Stimulated activated naive CD4-positive, alpha-beta T cell treated with Interleukin-2 at 50 U/mL for 16 hours (primary cell): Measurements from ENCODE around the gene STRAP.
"Not testable (repeated sequence)": the region's sequence is repeated elsewhere in the genome, so short reads cannot be mapped to it uniquely, and the experiment has no call there.

Source experiments
- DNase-seq: peaks from one replicate; lab custom pipeline; 2025; lab: John Stamatoyannopoulos, UW

STRAP gene

DNA sequence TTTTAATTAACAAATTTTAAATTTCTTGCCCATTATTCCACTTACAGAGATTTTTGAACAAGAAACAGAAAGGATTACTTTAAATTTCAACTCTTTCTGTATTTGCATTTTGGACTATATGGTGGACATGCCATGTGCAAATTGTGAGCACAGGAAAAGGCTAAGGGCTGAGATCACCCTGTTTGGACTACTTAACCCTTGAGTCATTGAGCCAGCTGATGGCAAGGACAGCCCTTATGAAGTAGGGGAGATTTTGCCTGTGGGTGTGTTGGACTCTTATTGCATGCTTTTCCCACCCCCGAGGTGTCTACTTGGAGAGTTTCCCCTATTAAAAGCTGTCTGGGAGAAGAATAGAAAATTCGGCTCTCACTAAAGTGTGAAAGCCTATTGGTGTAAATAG is 46.2 kb downstream of the STRAP start:
- no peak for DNase-seq

DNA sequence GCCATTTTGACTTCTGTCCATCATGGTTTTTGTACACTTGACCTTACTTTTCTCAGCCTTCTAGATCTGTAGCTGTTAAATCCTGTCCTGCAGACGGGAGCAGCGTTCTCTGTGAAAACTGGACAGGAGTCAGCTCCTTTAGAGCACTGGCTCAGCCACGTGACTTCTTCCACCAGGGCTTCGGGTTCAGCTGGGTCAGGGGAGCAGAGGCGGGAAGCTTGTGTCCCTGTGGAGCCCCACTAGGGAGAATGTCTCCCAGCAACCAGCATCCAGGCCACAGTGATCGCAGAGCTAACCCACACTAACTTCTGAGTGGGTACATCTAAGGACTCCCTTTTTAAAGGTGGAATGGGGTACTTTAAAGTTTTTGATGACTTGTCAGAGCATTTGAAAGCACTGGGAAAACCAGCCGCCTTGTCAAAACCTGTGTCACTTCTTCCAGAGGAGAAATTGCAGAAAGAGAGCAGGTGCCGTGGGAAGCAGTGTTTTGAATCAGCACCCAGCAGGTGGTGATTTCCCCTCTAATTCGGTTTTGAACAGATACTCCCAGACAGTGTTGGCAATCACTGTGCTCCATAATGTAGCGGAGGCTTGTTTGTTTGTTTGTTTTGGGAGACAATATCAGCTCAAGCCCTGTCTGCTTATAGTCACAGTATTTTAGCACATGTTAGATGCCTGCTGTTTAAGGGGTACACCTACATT is 46.8 kb downstream of the STRAP start:
- DNase-seq: no peak

DNA sequence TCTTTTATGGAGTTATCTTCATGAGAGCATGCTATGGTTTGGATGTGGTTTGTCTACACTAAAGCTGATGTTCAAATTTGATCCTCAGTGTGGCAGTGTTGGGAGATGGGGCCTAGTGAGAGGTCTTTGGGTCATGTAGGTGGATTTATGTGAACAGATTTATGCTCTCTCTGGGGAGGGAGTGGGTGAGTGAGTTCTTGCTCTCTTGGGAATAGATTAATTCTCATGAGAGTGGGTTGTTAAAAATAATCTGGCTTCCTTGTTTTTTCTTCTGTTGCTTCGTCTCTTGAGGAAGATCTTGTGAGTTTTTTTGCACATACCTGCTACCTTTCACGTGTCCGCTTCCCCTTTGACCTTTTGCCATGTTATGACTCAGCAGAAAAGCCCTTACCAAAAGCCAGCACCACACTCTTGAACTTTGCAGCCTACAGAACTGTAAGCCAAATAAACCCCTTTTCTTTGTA is 49.4 kb downstream of the STRAP start:
- DNase-seq: no peak

DNA sequence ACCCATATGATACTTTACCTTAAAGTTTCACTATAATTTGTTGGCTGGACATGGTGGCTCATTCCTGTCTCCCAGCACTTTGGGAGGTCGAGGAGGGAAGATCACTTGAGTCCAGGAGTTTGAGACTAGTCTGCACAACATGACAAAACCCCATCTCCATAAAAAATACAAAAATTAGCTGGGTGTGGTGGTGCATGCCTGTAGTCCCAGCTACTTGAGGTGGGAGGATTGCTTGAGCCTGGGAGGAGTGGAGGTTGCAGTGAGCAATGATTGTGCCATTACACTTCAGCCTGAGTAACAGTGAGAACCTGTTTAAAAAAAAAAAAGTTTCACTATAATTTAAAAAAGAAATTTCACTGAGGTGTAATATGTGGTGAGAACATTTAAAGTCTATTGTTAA is 50.1 kb downstream of the STRAP start:
- no peak for DNase-seq

DNA sequence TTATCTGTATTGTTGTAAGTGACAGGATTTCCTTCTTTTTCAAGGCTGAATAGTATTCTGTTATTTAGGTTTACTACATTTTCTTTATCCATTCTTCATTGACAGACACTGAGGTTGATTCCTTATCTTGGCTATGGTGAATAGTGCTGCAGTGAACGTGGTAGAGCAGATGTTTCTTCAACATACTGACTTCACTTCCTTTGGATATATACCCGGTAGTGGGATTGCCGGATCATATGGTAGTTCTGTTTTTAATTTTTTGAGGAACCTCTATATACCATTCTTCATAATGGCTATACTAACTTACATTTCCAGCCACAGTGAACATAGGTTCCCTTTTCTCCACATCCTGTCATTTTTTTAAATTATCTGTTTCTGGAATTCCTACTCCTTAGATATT is 50.8 kb downstream of the STRAP start:
- DNase-seq: no peak

DNA sequence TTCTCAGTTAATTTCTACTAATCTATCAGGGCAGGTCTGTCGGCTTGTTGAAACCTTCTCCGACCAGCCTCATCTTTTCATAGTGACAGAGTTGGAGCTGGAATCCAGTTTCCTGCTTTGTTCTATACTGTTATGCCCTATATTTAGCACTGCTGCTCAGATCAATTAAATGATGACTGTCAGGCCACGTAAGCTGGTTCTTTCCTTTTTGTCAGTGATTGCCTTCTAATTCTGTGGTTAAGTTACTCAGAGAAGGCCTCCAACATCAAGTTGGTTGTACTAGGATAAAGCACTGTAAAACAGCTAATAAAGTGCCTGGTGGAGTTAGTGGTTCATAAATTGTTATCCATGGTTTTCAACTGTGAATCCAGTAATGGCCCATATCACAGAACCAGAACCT is 51.6 kb downstream of the STRAP start:
- no peak for DNase-seq

DNA sequence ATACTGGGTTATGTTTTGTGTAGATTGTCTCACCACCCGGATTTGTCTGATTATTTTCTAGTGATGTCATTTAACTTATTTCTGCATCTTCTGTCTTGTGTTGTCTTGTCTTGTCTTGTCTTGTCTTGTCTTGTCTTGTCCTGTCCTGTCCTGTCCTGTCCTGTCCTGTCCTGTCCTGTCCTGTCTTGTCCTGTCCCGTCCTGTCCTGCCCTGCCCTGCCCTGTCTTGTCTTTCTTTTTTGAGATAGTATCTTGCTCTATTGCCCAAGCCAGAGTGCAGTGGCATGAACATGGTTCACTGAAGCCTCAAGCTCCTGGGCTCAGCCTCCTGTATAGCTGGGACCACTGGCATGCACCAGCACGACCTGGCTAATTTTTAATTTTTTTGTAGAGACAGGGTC is 54.6 kb downstream of the STRAP start:
- DNase-seq: no peak

DNA sequence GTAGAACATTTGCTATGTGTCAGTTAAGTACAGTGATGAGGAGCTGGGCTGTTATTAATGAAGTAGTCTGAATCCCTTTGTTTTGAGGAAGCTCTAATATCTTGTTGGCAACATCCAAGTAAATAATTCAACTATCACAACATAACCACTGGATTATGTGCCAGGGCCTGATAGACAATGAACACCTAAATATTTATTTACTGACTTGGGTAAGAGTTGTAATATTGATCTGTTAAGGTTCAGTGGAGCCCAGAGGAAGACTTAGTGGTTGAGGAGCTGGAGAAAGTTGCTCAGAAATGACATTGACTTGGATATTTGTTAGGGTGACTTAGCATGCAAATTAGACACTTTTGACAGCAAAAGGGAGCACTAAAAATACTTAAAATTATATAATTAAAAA is 55.7 kb downstream of the STRAP start:
- no peak for DNase-seq

DNA sequence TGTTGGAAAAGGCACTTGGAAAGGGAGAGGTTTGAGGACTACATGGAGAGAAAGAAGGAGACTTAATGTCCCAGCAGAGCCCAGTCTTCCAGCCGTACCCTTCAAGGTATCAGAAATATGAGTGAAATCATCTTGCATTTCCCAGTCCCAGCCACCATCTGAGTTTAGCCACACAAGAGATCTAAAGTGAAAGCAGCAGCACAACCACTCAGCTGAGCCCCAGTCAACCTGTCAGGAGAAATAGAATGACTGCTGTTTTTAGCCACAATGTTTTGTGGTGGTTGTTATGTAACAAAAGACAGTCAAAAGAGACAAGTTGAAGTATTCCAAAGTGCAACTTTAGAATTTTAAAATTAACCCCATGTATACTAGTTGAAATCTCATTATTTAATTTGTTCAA is 56.9 kb downstream of the STRAP start:
- DNase-seq: no peak

DNA sequence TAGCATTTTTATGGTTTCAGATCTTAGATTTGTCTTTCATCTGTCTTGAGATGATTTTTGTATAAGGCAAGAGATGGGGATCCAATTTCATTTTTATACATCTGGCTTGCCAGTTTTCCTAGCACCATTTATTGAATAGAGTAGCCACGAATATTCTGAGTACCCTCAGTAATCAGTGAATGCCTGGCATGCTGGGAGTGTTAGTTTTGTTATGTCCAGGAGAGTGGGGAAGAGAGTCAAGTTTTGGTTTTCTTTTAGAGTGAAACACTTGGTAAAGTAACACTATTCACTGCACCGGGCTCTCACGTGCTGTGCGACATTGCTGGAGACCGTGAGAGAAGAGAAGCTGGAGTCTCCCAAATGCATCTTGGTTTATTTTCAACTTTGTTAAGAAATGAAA is 60.3 kb downstream of the STRAP start:
- no peak for DNase-seq

DNA sequence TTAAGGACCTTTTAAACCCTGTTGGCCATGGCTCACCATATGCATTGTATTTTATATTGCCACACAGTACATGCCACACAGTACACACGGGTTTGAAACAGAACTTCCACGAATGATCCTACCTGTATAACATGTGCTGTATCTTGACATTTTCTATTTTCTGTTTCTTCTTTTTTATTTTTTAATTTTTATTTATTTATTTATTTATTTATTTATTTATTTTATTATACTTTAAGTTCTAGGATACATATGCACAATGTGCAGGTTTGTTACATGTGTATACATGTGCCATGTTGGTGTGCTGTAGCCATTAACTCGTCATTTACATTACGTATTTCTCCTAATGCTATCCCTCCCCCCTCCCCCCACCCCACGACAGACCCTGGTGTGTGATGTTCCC is 61.3 kb downstream of the STRAP start:
- not testable (repeated sequence) for DNase-seq

DNA sequence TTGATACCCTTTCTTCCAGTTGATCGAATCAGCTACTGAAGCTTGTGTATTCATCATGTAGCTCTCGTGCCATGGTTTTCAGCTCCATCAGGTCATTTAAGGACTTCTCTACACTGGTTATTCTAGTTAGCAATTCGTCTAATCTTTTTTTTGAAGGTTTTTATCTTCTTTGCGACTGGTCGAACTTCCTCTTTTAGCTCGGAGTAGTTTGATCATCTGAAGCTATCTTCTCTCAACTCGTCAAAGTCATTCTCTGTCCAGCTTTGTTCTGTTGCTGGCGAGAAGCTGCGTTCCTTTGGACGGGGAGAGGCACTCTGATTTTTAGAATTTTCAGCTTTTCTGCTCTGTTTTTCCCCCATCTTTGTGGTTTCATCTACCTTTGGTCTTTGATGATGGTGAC is 66.3 kb downstream of the STRAP start:
- not testable (repeated sequence) for DNase-seq
